H9 (cell line): Measurements from ENCODE around the gene MGAT5. TPM values are rescaled to one million over a fixed set of nuclear protein-coding genes. Genes with fewer than 3 reads are reported as not detected.

Source experiments
- DNase-seq: peaks from one replicate; pipeline ENCODE4 v3.0.0-alpha.2; 2017
- H2AFZ ChIP-seq: one replicate; pipeline ENCODE4 v1.6.1; 2013; ENCODE audit warnings: mild to moderate bottlenecking, low read length, control low read depth, moderate library complexity
- H2AK5ac ChIP-seq: 2 replicates; pipeline ENCODE4 v1.6.1; 2013; ENCODE audit warnings: low read length, control low read depth, mixed read lengths; ENCODE audit not compliant: insufficient read length
- H2BK120ac ChIP-seq: one replicate; pipeline ENCODE4 v1.6.1; 2013; ENCODE audit warnings: low read depth, mild to moderate bottlenecking, low read length, control low read depth, inconsistent platforms; ENCODE audit not compliant: poor library complexity, severe bottlenecking
- H2BK12ac ChIP-seq: 2 replicates; pipeline ENCODE4 v1.6.1; 2013; ENCODE audit warnings: low read length, control low read depth, mixed read lengths, low read depth; ENCODE audit not compliant: insufficient read length
- H2BK15ac ChIP-seq: 2 replicates; pipeline ENCODE4 v1.6.1; 2013; ENCODE audit warnings: low read depth, low read length, control low read depth
- H2BK20ac ChIP-seq: one replicate; pipeline ENCODE4 v1.6.1; 2013; ENCODE audit warnings: low read depth, mild to moderate bottlenecking, low read length, control low read depth, inconsistent platforms; ENCODE audit not compliant: poor library complexity, severe bottlenecking
- H2BK5ac ChIP-seq: 2 replicates; pipeline ENCODE4 v1.6.1; 2013; ENCODE audit warnings: low read length, control low read depth, mixed read lengths; ENCODE audit not compliant: insufficient read length
- H3K14ac ChIP-seq: 2 replicates; pipeline ENCODE4 v1.6.1; 2013; ENCODE audit warnings: low read length, control low read depth; ENCODE audit not compliant: insufficient read depth
- H3K18ac ChIP-seq: 2 replicates; pipeline ENCODE4 v1.6.1; 2013; ENCODE audit warnings: low read depth, mild to moderate bottlenecking, mixed read lengths, low read length, control low read depth; ENCODE audit not compliant: insufficient read length
- H3K23ac ChIP-seq: 2 replicates; pipeline ENCODE4 v1.6.1; 2013; ENCODE audit warnings: low read length, control low read depth, mixed read lengths, low read depth; ENCODE audit not compliant: insufficient read length
- H3K23me2 ChIP-seq: 2 replicates; pipeline ENCODE4 v1.6.1; 2013; ENCODE audit warnings: low read depth, mild to moderate bottlenecking, mixed read lengths, low read length, control low read depth; ENCODE audit not compliant: insufficient read length, poor library complexity, severe bottlenecking
- H3K27ac ChIP-seq: 2 replicates; pipeline ENCODE4 v1.5.1; 2013; ENCODE audit warnings: low read length, control low read depth, mixed read lengths, low read depth; ENCODE audit not compliant: insufficient read length
- H3K27me3 ChIP-seq: 2 replicates; pipeline ENCODE4 v1.6.1; 2013; ENCODE audit warnings: low read length, control low read depth, inconsistent platforms; ENCODE audit not compliant: insufficient read depth
- H3K4ac ChIP-seq: 2 replicates; pipeline ENCODE4 v1.6.1; 2013; ENCODE audit warnings: low read depth, mild to moderate bottlenecking, control low read depth, inconsistent platforms, low read length, moderate library complexity
- H3K4me1 ChIP-seq: 2 replicates; pipeline ENCODE4 v1.6.1; 2013; ENCODE audit warnings: low read length, control low read depth, inconsistent platforms; ENCODE audit not compliant: insufficient read depth
- H3K4me2 ChIP-seq: 2 replicates; pipeline ENCODE4 v1.6.1; 2013; ENCODE audit warnings: low read length, control low read depth, mixed read lengths; ENCODE audit not compliant: insufficient read length, insufficient read depth
- H3K56ac ChIP-seq: 2 replicates; pipeline ENCODE4 v1.6.1; 2013; ENCODE audit warnings: low read depth, mild to moderate bottlenecking, mixed read lengths, low read length, control low read depth; ENCODE audit not compliant: insufficient read length
- H3K79me1 ChIP-seq: 2 replicates; pipeline ENCODE4 v1.6.1; 2013; ENCODE audit warnings: low read depth, mild to moderate bottlenecking, moderate library complexity, low read length, control low read depth, inconsistent platforms; ENCODE audit not compliant: insufficient read depth, poor library complexity, severe bottlenecking
- H3K79me2 ChIP-seq: 2 replicates; pipeline ENCODE4 v1.6.1; 2013; ENCODE audit warnings: low read length, control low read depth, inconsistent platforms; ENCODE audit not compliant: insufficient read depth
- H3K9ac ChIP-seq: 2 replicates; pipeline ENCODE4 v1.6.1; 2013; ENCODE audit warnings: low read length, control low read depth, mixed read lengths; ENCODE audit not compliant: insufficient read length; ENCODE audit errors: extremely low read depth
- H3K9me3 ChIP-seq: one replicate; pipeline ENCODE4 v1.6.1; 2013; ENCODE audit warnings: low read depth, low read length, inconsistent platforms; ENCODE audit not compliant: control insufficient read depth
- H3T11ph ChIP-seq: one replicate; pipeline ENCODE4 v1.6.1; 2013; ENCODE audit warnings: mild to moderate bottlenecking, low read length, control low read depth, inconsistent platforms
- H4K20me1 ChIP-seq: one replicate; pipeline ENCODE4 v1.6.1; 2013; ENCODE audit not compliant: control insufficient read depth, insufficient read length, insufficient read depth
- H4K5ac ChIP-seq: 2 replicates; pipeline ENCODE4 v1.6.1; 2013; ENCODE audit warnings: low read depth, mild to moderate bottlenecking, mixed read lengths, low read length, control low read depth; ENCODE audit not compliant: insufficient read length
- H4K8ac ChIP-seq: replicated peaks from 2 replicates; pipeline ENCODE4 v1.6.1; 2013; ENCODE audit warnings: low read length, control low read depth, mixed read lengths, low read depth; ENCODE audit not compliant: insufficient read length
- H4K91ac ChIP-seq: 2 replicates; pipeline ENCODE4 v1.6.1; 2013; ENCODE audit warnings: low read depth, mild to moderate bottlenecking, moderate library complexity, mixed read lengths, low read length, control low read depth; ENCODE audit not compliant: insufficient read length
- H3K27ac Mint-ChIP-seq, 3 experiments: 2 replicates in 2 of 3; 3 replicates in 1 of 3; pipeline ENCODE4 v1.8.0; 2020 to 2021; ENCODE audit warnings: mixed read lengths in 3 of 3, mild to moderate bottlenecking in 1 of 3, moderate library complexity in 1 of 3
- H3K27me3 Mint-ChIP-seq: 2 replicates; pipeline ENCODE4 v1.8.0; 2021; ENCODE audit warnings: low read depth, mild to moderate bottlenecking, moderate library complexity, mixed read lengths
- H3K36me3 Mint-ChIP-seq, 3 experiments: 2 replicates in 2 of 3; 3 replicates in 1 of 3; pipeline ENCODE4 v1.8.0; 2020 to 2021; ENCODE audit warnings: low read depth in 3 of 3, mixed read lengths in 3 of 3; ENCODE audit not compliant: insufficient read depth in 1 of 3
- H3K4me1 Mint-ChIP-seq, 2 experiments: 2 replicates each; pipeline ENCODE4 v1.8.0; 2020; ENCODE audit warnings: mixed read lengths in 2 of 2
- H3K4me3 Mint-ChIP-seq, 2 experiments: 2 replicates in 1 of 2; 3 replicates in 1 of 2; pipeline ENCODE4 v1.8.0; 2020 to 2021; ENCODE audit warnings: mild to moderate bottlenecking in 2 of 2, mixed read lengths in 2 of 2, moderate library complexity in 1 of 2
- H3K9me3 Mint-ChIP-seq, 2 experiments: 2 replicates in 1 of 2; 3 replicates in 1 of 2; pipeline ENCODE4 v1.8.0; 2020; ENCODE audit warnings: mild to moderate bottlenecking in 2 of 2, mixed read lengths in 2 of 2, moderate library complexity in 1 of 2
- CTCF ChIP-seq: fragments of 200-600 bp; sonication (generic); conservative IDR thresholded peaks from 3 replicates; pipeline ENCODE4 v1.8.0; 2021; ENCODE audit warnings: antibody characterized with exemption, mild to moderate bottlenecking
- WGBS: extraction: QIAGEN DNeasy Blood & Tissue Kit; methylation state at CpG from one replicate; pipeline ENCODE4 v1.1.7; 2013; ENCODE audit warnings: missing lambda C conversion rate, low lambda C conversion rate, mixed read lengths; ENCODE audit not compliant: insufficient read length; ENCODE audit errors: extremely low coverage; 5-methylcytosine and 5-hydroxymethylcytosine counted together
- total RNA-seq: library from RNA; stranded (reverse); gene quantifications from 2 replicates; pipeline ENCODE4 v1.2.1, GENCODE V29; 2021

MGAT5 gene
- total RNA-seq, 1 experiment from 2014 or later, result 25.7 TPM

DNA sequence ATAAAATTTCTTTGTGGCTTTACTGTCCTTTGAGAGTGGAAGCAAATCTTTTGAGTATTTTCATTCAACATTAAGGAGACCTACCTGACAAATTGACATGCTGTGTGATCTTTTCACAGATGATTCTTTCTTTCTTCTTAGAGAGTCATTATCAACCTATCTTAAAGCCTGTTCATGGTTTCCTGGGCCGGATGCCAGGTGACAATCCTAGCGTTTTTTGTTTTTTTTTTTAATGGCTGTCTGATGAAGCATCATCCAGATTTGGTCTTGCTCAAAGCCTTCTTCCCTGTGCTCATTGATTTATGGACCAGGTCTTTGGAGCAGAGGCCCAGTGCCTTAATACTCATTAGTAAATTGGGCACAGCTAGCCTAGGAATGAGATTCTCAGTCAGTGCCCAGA, 9.8 kb upstream of the MGAT5 start:
- H3K27me3 Mint-ChIP-seq, result peaks cover 1% of the 10 kb centered on the region; the same call in 1 of the 2 replicates
- Histone ChIP-seq H2BK120ac (no peak overlapping the region), H3K79me1 (peaks cover 2% of the 10 kb centered on the region), H3K9me3 (no peaks in the 10 kb centered on the region), H2AFZ (no peak overlapping the region), H2BK5ac (no peak overlapping the region), H3K4me2 (no peak overlapping the region), H3K56ac (no peak overlapping the region), H4K20me1 (no peaks in the 10 kb centered on the region), H2AK5ac (no peak overlapping the region), H2BK12ac (no peak overlapping the region), H3K27ac (no peak overlapping the region), H3K27me3 (no peaks in the 10 kb centered on the region), H4K8ac (no peak overlapping the region), H3K4me1 (0 out of 2 replicates have a peak, but pooled peaks cover 2% of the 10 kb centered on the region), H3K23me2 (no peaks in the 10 kb centered on the region), H3K23ac (no peak overlapping the region), H2BK20ac (no peak overlapping the region), H3T11ph (no peak overlapping the region), H4K5ac (no peak overlapping the region), H3K9ac (no peak overlapping the region), H3K18ac (no peak overlapping the region), H2BK15ac (no peak overlapping the region), H3K79me2 (peaks cover 2% of the 10 kb centered on the region; the same call in 1 of the 2 replicates), H3K14ac (no peak overlapping the region), H4K91ac (no peak overlapping the region), H3K4ac (no peak overlapping the region)
- H3K4me1 Mint-ChIP-seq, result peaks cover 13 to 14% of the 10 kb centered on the region in 2 experiments
- no peak overlapping the region for H3K27ac Mint-ChIP-seq
- DNase-seq, result no peak
- no peaks in the 10 kb centered on the region for H3K9me3 Mint-ChIP-seq
- H3K36me3 Mint-ChIP-seq, result no peaks in the 10 kb centered on the region
- TF ChIP-seq CTCF, result no peak
- WGBS, result no CpG with 5 or more reads among the region's 2 CpGs
- no peak overlapping the region for H3K4me3 Mint-ChIP-seq
